Liver (tissue), 3 donors: ENCODE measurements around the gene FAM25G.
"Not testable (repeated sequence)": the region's sequence is repeated elsewhere in the genome, so short reads cannot be mapped to it uniquely, and the experiment has no call there.

ENCODE experiments used
- ATF3 ChIP-seq: IDR thresholded peaks from 2 replicates; pipeline ENCODE4 v1.6.1; 2016; ENCODE audit warnings: antibody characterized with exemption
- CTCF ChIP-seq: fragments of 150-350 bp; IDR thresholded peaks from 2 replicates; pipeline ENCODE4 v1.5.1; 2017; ENCODE audit warnings: improper control_type of control experiment, low read depth, low read length; ENCODE audit not compliant: missing input control
- RXRA ChIP-seq, 2 donors: IDR thresholded peaks; 2 replicates each; pipeline ENCODE4 v1.6.1; 2017 to 2018; ENCODE audit warnings: antibody characterized with exemption in 2 of 2, mild to moderate bottlenecking in 1 of 2
- TAF1 ChIP-seq: conservative IDR thresholded peaks from 2 replicates; pipeline ENCODE4 v1.6.1; 2016; ENCODE audit warnings: antibody characterized with exemption, mild to moderate bottlenecking
- YY1 ChIP-seq: IDR thresholded peaks from 2 replicates; pipeline ENCODE4 v1.6.1; 2016; ENCODE audit warnings: antibody characterized with exemption, mild to moderate bottlenecking
- TF ChIP-seq, protein P1 (sequence below): IDR thresholded peaks from 2 replicates; pipeline ENCODE4 v1.6.1; 2016; ENCODE audit warnings: antibody characterized with exemption, mild to moderate bottlenecking
- TF ChIP-seq, protein P2 (sequence below): IDR thresholded peaks from 2 replicates; pipeline ENCODE4 v1.6.1; 2016; ENCODE audit warnings: antibody characterized with exemption
- donor health status: healthy.
- donor health status: healthy.

- TF ChIP-seq, protein P1, sequence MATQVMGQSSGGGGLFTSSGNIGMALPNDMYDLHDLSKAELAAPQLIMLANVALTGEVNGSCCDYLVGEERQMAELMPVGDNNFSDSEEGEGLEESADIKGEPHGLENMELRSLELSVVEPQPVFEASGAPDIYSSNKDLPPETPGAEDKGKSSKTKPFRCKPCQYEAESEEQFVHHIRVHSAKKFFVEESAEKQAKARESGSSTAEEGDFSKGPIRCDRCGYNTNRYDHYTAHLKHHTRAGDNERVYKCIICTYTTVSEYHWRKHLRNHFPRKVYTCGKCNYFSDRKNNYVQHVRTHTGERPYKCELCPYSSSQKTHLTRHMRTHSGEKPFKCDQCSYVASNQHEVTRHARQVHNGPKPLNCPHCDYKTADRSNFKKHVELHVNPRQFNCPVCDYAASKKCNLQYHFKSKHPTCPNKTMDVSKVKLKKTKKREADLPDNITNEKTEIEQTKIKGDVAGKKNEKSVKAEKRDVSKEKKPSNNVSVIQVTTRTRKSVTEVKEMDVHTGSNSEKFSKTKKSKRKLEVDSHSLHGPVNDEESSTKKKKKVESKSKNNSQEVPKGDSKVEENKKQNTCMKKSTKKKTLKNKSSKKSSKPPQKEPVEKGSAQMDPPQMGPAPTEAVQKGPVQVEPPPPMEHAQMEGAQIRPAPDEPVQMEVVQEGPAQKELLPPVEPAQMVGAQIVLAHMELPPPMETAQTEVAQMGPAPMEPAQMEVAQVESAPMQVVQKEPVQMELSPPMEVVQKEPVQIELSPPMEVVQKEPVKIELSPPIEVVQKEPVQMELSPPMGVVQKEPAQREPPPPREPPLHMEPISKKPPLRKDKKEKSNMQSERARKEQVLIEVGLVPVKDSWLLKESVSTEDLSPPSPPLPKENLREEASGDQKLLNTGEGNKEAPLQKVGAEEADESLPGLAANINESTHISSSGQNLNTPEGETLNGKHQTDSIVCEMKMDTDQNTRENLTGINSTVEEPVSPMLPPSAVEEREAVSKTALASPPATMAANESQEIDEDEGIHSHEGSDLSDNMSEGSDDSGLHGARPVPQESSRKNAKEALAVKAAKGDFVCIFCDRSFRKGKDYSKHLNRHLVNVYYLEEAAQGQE = not testable (repeated sequence)
- TF ChIP-seq CTCF; TAF1; RXRA (IDR thresholded peaks at IDR 0.05); YY1; ATF3: not testable (repeated sequence)
- TF ChIP-seq, protein P2, sequence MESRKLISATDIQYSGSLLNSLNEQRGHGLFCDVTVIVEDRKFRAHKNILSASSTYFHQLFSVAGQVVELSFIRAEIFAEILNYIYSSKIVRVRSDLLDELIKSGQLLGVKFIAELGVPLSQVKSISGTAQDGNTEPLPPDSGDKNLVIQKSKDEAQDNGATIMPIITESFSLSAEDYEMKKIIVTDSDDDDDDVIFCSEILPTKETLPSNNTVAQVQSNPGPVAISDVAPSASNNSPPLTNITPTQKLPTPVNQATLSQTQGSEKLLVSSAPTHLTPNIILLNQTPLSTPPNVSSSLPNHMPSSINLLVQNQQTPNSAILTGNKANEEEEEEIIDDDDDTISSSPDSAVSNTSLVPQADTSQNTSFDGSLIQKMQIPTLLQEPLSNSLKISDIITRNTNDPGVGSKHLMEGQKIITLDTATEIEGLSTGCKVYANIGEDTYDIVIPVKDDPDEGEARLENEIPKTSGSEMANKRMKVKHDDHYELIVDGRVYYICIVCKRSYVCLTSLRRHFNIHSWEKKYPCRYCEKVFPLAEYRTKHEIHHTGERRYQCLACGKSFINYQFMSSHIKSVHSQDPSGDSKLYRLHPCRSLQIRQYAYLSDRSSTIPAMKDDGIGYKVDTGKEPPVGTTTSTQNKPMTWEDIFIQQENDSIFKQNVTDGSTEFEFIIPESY = not testable (repeated sequence)
Measured at GRCh38 chr10:47468731-47469528, 22.6 kb downstream of the FAM25G start.
